HepG2 (cell line): ENCODE measurements around the gene YTHDF1. TPM values are rescaled to one million over a fixed set of nuclear protein-coding genes. Genes with fewer than 3 reads are reported as not detected.

Source experiments
- ATAC-seq: fragments of 200-7000 bp; cut with Tn5 transposase; 3 replicates; pipeline ENCODE4 v1.9.1; 2020; ENCODE audit warnings: mild to moderate bottlenecking, moderate library complexity
- BruUV-seq: library from RNA; stranded (reverse); fragments of 400-500 nt; replicated peaks from 2 replicates; lab custom pipeline; 2021; lab: Mats Ljungman, UMichigan
- CTCF ChIA-PET: fragments of 300-600 bp; formaldehyde crosslinking; extraction: SDS; loops from one replicate; lab custom pipeline; 2021; ENCODE audit warnings: low total read pairs, inconsistent platforms, low intra/inter-chr PET ratio; lab: Yijun Ruan, JAX
- POLR2A ChIA-PET: fragments of 350-600 bp; sonication (Branson Sonifier 250); formaldehyde crosslinking; loops from one replicate; lab custom pipeline; 2020; ENCODE audit warnings: antibody characterized with exemption, inconsistent platforms; lab: Yijun Ruan, JAX
- DNase-seq: peaks from one replicate; pipeline ENCODE4 v3.0.0-alpha.2; 2015; ENCODE audit warnings: low spot score
- FAIRE-seq: peaks from 3 replicates; lab custom pipeline; 2011; peaks lifted over from hg19 to GRCh38; lab: Jason Lieb, UNC
- H2AFZ ChIP-seq: one replicate; pipeline ENCODE4 v1.6.1; 2011; ENCODE audit warnings: low read length, inconsistent platforms
- H3K27ac ChIP-seq: fragments of 300-600 bp; 3 replicates; pipeline ENCODE4 v1.8.0; 2011; ENCODE audit warnings: mixed run types, mild to moderate bottlenecking, mixed read lengths, low read length, inconsistent platforms; ENCODE audit not compliant: insufficient read depth; ENCODE audit errors: extremely low read length
- H3K27me3 ChIP-seq, 2 experiments: fragments of 200-600 bp in 1 of 2; 2 replicates in 1 of 2; 3 replicates in 1 of 2; pipeline versions ENCODE4 v1.6.0 to v1.8.0; 2011; ENCODE audit warnings: low read length in 2 of 2, mild to moderate bottlenecking in 2 of 2, moderate library complexity in 2 of 2, inconsistent platforms in 1 of 2; ENCODE audit not compliant: insufficient read depth in 2 of 2, control insufficient read depth in 1 of 2
- H3K36me3 ChIP-seq, 2 experiments: fragments of 200-600 bp in 1 of 2; replicated peaks in 1 of 2; 2 replicates in 1 of 2; 3 replicates in 1 of 2; pipeline versions ENCODE4 v1.5.1 to v1.8.0; 2011; ENCODE audit warnings: low read length in 2 of 2, inconsistent platforms in 1 of 2; ENCODE audit not compliant: insufficient read depth in 2 of 2, control insufficient read depth in 1 of 2
- H3K4me1 ChIP-seq: 2 replicates; pipeline ENCODE4 v1.5.1; 2012; ENCODE audit warnings: low read length, inconsistent platforms; ENCODE audit not compliant: insufficient read depth
- H3K4me2 ChIP-seq: 2 replicates; pipeline ENCODE4 v1.6.0; 2011; ENCODE audit warnings: low read depth, low read length, inconsistent platforms
- H3K4me3 ChIP-seq, 3 experiments: fragments of 200-600 bp in 1 of 3; sonication (generic), shearing (Covaris generic) in 1 of 3; replicated peaks in 1 of 3; 2 replicates each; pipeline ENCODE4 v1.5.1; 2011 to 2016; ENCODE audit warnings: low read length in 3 of 3, inconsistent platforms in 2 of 3, low read depth in 2 of 3, mild to moderate bottlenecking in 2 of 3, control low read depth in 1 of 3, mixed read lengths in 1 of 3; ENCODE audit not compliant: insufficient read depth in 1 of 3
- H3K79me2 ChIP-seq: one replicate; pipeline ENCODE4 v1.6.1; 2011; ENCODE audit warnings: low read length, inconsistent platforms; ENCODE audit not compliant: insufficient read depth
- H3K9ac ChIP-seq: 2 replicates; pipeline ENCODE4 v1.6.0; 2011; ENCODE audit warnings: mild to moderate bottlenecking, low read depth, low read length, inconsistent platforms; ENCODE audit not compliant: insufficient read depth
- H3K9me3 ChIP-seq: 2 replicates; pipeline ENCODE4 v1.5.1; 2012; ENCODE audit warnings: mild to moderate bottlenecking, low read length
- H4K20me1 ChIP-seq: 2 replicates; pipeline ENCODE4 v1.6.0; 2011; ENCODE audit warnings: inconsistent platforms, mild to moderate bottlenecking, low read length, moderate library complexity; ENCODE audit not compliant: insufficient read depth
- AGO2 ChIP-seq: fragments of 200-400 bp; formaldehyde crosslinking; optimal IDR thresholded peaks from 2 replicates; pipeline ENCODE3; 2017; ENCODE audit warnings: mild to moderate bottlenecking, low read depth, low read length, moderate library complexity
- GATAD2A ChIP-seq: IDR thresholded peaks from 2 replicates; pipeline ENCODE4 v1.6.1; 2016
- GPBP1L1 ChIP-seq: sonication (generic); formaldehyde crosslinking; IDR thresholded peaks from 2 replicates; pipeline ENCODE4 v1.5.0; 2020; ENCODE audit warnings: mild to moderate bottlenecking, missing genetic modification reagents
- HIVEP1 ChIP-seq: sonication (generic); formaldehyde crosslinking; IDR thresholded peaks from 2 replicates; pipeline ENCODE4 v1.4.0; 2020; ENCODE audit warnings: mild to moderate bottlenecking, missing genetic modification reagents
- KDM3A ChIP-seq: IDR thresholded peaks from 2 replicates; pipeline ENCODE4 v1.6.1; 2018; ENCODE audit warnings: low read depth, missing compliant biosample characterization
- KLF16 ChIP-seq, 2 experiments: sonication (generic) in 1 of 2; formaldehyde crosslinking in 1 of 2; IDR thresholded peaks; 2 replicates each; pipeline versions ENCODE4 v1.6.1 to v1.8.0; 2016 to 2023; ENCODE audit warnings: missing genetic modification reagents in 2 of 2, missing compliant biosample characterization in 1 of 2
- MBNL3 ChIP-seq: fragments of 250-450 bp; sonication (Bioruptor Pico); conservative IDR thresholded peaks from 2 replicates; pipeline ENCODE4 v1.8.0; 2022; ENCODE audit warnings: mild to moderate bottlenecking, inconsistent platforms
- MEF2D ChIP-seq: sonication (generic); formaldehyde crosslinking; IDR thresholded peaks from 2 replicates; pipeline ENCODE4 v1.5.1; 2020; ENCODE audit warnings: mild to moderate bottlenecking, missing genetic modification reagents
- MIER3 ChIP-seq: IDR thresholded peaks from 2 replicates; pipeline ENCODE4 v1.6.1; 2016; ENCODE audit warnings: missing compliant biosample characterization, borderline replicate concordance
- TARDBP ChIP-seq: sonication (generic); formaldehyde crosslinking; IDR thresholded peaks from 2 replicates; pipeline ENCODE4 v1.8.0; 2022; ENCODE audit warnings: mild to moderate bottlenecking, missing genetic modification reagents
- TBX3 ChIP-seq: fragments of 450-650 bp; IDR thresholded peaks from 2 replicates; pipeline ENCODE4 v1.6.1; 2017; ENCODE audit warnings: antibody characterized with exemption, mild to moderate bottlenecking, inconsistent platforms, borderline replicate concordance
- THAP9 ChIP-seq: sonication (generic); formaldehyde crosslinking; IDR thresholded peaks from 2 replicates; pipeline ENCODE4; 2020; ENCODE audit warnings: missing genetic modification reagents, mild to moderate bottlenecking, borderline replicate concordance
- ZNF256 ChIP-seq: sonication (generic); formaldehyde crosslinking; conservative IDR thresholded peaks from 2 replicates; pipeline ENCODE4 v1.4.0; 2020; ENCODE audit warnings: missing genetic modification reagents
- ZNF292 ChIP-seq: sonication (generic); formaldehyde crosslinking; IDR thresholded peaks from 2 replicates; pipeline ENCODE4 v1.8.1; 2022; ENCODE audit warnings: mild to moderate bottlenecking, low read depth, missing genetic modification reagents, borderline replicate concordance
- ZNF34 ChIP-seq: sonication (generic); formaldehyde crosslinking; IDR thresholded peaks from 2 replicates; pipeline ENCODE4 v1.4.0; 2020; ENCODE audit warnings: mild to moderate bottlenecking, missing genetic modification reagents, borderline replicate concordance
- ZNF44 ChIP-seq: sonication (generic); formaldehyde crosslinking; IDR thresholded peaks from 2 replicates; pipeline ENCODE4 v1.5.1; 2020; ENCODE audit warnings: mild to moderate bottlenecking, missing genetic modification reagents
- ZNF558 ChIP-seq: sonication (generic); formaldehyde crosslinking; IDR thresholded peaks from 2 replicates; pipeline ENCODE4 v1.9.0; 2022; ENCODE audit warnings: mild to moderate bottlenecking, missing genetic modification reagents, borderline replicate concordance
- ZNF577 ChIP-seq: sonication (generic); formaldehyde crosslinking; IDR thresholded peaks from 2 replicates; pipeline ENCODE4 v1.4.0; 2020; ENCODE audit warnings: mild to moderate bottlenecking, low read depth, missing genetic modification reagents, borderline replicate concordance
- WGBS: methylation state at CpG from one replicate; pipeline ENCODE4 v1.1.6; 2017; ENCODE audit warnings: low lambda C conversion rate; 5-methylcytosine and 5-hydroxymethylcytosine counted together
- in situ Hi-C: cut with HindIII; loops from 2 replicates; pipeline ENCODE4 v1.10.0; 2017; ENCODE audit warnings: low pct_unique_long_range_greater_than_20kb; ENCODE audit not compliant: extremely low pct_ligation_motif_present
- intact Hi-C: fragments of 100-400 bp; cut with micrococcal nuclease; formaldehyde crosslinking; loops from one replicate; pipeline ENCODE4 v1.10.0; 2022; ENCODE audit not compliant: unreplicated experiment
- polyA plus RNA-seq, 8 experiments: library from polyadenylated mRNA; depleted of rRNA in 3 of 8; stranded (reverse) in 7 of 8; unstranded in 1 of 8; fragments of >200 nt; fragmentation: Illumina TruSeq in 4 of 8; extraction: Trizol in 4 of 8; gene quantifications; 2 replicates each; pipeline versions ENCODE4 v1.2.1 to v1.2.3, GENCODE V29; 2011 to 2016; ENCODE audit warnings: low read depth in 4 of 8, missing spikeins in 1 of 8, mixed read lengths in 1 of 8; ENCODE audit not compliant: insufficient read depth in 1 of 8
- total RNA-seq, 5 experiments: library from RNA; depleted of rRNA; stranded (reverse); fragments of >200 nt; fragmentation: Illumina TruSeq; extraction: Trizol; gene quantifications; 2 replicates each; pipeline ENCODE4 v1.2.3, GENCODE V29; 2016; ENCODE audit warnings: low read depth in 1 of 5

Gene YTHDF1
- total and polyA plus RNA-seq, 2 of the 13 experiments (the other 11 are each of a cell fraction or from before 2014, with no cell fraction given), result 34.5 to 37.7 TPM

GRCh38 chr20:63215101-63216040, 560 bp downstream of the YTHDF1 start:
- peak overlapping the region; percentile 84 for H3K4me2 ChIP-seq
- peaks cover 22 to 43% of the 10 kb centered on the region in 2 experiments for H3K36me3 ChIP-seq
- peaks cover 13 to 29% of the 10 kb centered on the region in 2 experiments; a peak in 4 of 5 replicates for H3K27me3 ChIP-seq
- no peaks in the 10 kb centered on the region for H3K9me3 ChIP-seq
- POLR2A ChIA-PET, result interaction anchor here (0.5 to 1.8 kb wide), 5 partner anchors 9 to 495 kb away, joined by 3 to 8 read pairs (median 4); partner anchors contain the start of gene ARFGAP1
- DNase-seq (peak; percentile 79), FAIRE-seq (peak; percentile 92), ATAC-seq (peak; percentile 61)
- CTCF ChIA-PET, result interaction anchor here (0.8 to 2.8 kb wide), 2 partner anchors 32 to 159 kb away, joined by 3 to 18 read pairs; no protein-coding TSS in a partner anchor
- H3K4me1 ChIP-seq, result peaks cover 69% of the 10 kb centered on the region
- peak overlapping the region; percentile 74 to 97 (median 80) for H3K4me3 ChIP-seq
- H4K20me1 ChIP-seq, result peaks cover 46% of the 10 kb centered on the region
- in situ Hi-C loops (no loop called here), intact Hi-C loops (loop anchor here (5.0 kb wide), 1 partner anchor 33 kb away; no protein-coding TSS in a partner anchor)
- peak overlapping the region; percentile 97 for H3K9ac ChIP-seq
- H3K79me2 ChIP-seq, result peaks cover 50% of the 10 kb centered on the region
- peak overlapping the region; percentile 70 for H3K27ac ChIP-seq
- H2AFZ ChIP-seq, result no peak overlapping the region
- TSS peak; percentile 69 for BruUV-seq
- 2% methylated on average over 52 of the region's 81 CpGs for WGBS
- TF ChIP-seq GATAD2A (CRISPR knock-in tag) (0 out of 2 replicates have a peak, but pooled peaks have one; percentile 16), TBX3 (no peak), ZNF577 (CRISPR knock-in tag) (0 out of 2 replicates have a peak, but pooled peaks have one; percentile 11), ZNF292 (CRISPR knock-in tag) (no peak), KLF16 (CRISPR knock-in tag; IDR thresholded peaks at IDR 0.05) (0 out of 4 replicates have a peak, but pooled peaks of 1 of the 2 experiments have one; percentile 15), KDM3A (CRISPR knock-in tag) (0 out of 2 replicates have a peak, but pooled peaks have one; percentile 19), MIER3 (CRISPR knock-in tag) (0 out of 2 replicates have a peak, but pooled peaks have one; percentile 6), ZNF34 (CRISPR knock-in tag) (peak; percentile 35; the same call in 1 of the 2 replicates), MBNL3 (CRISPR knock-in tag) (no peak), THAP9 (CRISPR knock-in tag) (0 out of 2 replicates have a peak, but pooled peaks have one; percentile 32), GPBP1L1 (CRISPR knock-in tag) (no peak), ZNF44 (peak; percentile 16; the same call in 1 of the 2 replicates), TARDBP (CRISPR knock-in tag) (peak; percentile 67; the same call in 1 of the 2 replicates), ZNF256 (no peak), ZNF558 (CRISPR knock-in tag) (peak; percentile 38; the same call in 1 of the 2 replicates), HIVEP1 (CRISPR knock-in tag) (peak; percentile 55; the same call in 1 of the 2 replicates), MEF2D (CRISPR knock-in tag) (0 out of 2 replicates have a peak, but pooled peaks have one; percentile 54), AGO2 (peak; percentile 89)
